Raji (cell line): Measurements from ENCODE around the gene PBX4.

Experiments
- POLR2A ChIP-seq: IDR thresholded peaks from 2 replicates; pipeline ENCODE4 v1.6.1; 2011; ENCODE audit warnings: low read depth, low read length, control low read depth; ENCODE audit not compliant: insufficient read depth

The PBX4 gene

DNA sequence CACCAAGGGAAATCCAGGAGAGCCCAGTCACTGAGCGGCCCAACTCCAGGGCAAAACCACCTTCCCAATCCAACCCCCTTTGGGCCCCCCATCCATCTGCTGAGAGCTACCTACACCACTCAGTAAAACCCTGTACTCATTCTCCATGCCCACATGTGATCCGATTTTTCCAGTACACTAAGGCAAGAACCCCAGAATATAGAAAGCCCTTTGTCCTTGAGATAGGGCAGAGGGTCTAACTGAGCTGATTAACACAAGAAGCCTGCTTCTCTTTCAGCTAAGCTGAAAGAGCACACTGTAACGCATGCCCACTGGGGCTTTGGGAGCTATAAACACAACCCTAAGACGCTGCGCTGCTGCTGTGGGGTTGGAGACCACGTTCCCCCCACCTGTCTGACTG, 36.0 kb downstream of the PBX4 start:
- no peak for TF ChIP-seq POLR2A

- no peak for TF ChIP-seq POLR2A
Measured at GRCh38 chr19:19581391-19581790, 37.1 kb downstream of the PBX4 start.

- TF ChIP-seq POLR2A: no peak
Measured at GRCh38 chr19:19580418-19580817, 38.1 kb downstream of the PBX4 start.

- TF ChIP-seq POLR2A: no peak
Measured at GRCh38 chr19:19579533-19580361, 38.7 kb downstream of the PBX4 start.

DNA sequence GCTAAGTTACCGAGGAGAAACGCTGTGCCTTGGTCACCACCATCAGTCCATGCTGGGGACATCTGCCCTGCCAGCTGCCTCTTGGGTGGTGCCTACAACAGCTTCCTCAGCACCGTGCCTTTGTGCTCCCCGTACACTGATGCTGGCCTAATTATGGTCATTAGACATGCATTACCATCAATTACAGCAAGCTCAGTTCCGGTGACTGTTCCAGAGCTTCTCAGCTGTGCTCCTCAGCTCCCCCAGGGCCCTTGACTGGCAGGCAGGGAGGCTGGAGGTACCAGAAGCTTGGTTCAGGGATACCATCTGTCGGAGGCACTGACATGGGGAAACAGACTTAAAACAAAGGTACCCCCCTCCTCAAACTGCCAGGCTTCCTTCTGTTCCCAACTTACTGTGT, 40.2 kb downstream of the PBX4 start:
- TF ChIP-seq POLR2A: no peak

DNA sequence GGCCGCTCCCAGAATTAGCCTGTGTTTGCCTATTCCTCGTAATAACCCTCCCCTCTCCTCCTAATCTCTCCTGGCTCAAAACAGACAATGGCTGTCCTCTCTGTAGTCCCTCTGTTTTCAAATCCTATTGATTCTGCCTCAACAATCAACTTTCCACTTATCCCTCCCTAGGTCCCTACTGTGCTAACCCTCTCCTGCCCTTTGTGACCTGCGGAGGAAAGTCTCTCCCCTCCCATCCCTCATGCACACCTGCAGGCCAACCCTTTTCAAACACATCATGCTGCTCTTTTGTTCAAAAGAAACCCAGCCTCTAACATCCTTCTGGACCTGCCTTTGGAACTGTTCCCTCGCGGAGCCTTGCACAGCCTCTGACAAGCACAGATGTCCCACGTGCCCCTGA, 43.1 kb downstream of the PBX4 start:
- no peak for TF ChIP-seq POLR2A

- no peak for TF ChIP-seq POLR2A
Measured at GRCh38 chr19:19571071-19571786, 47.3 kb downstream of the PBX4 start.

DNA sequence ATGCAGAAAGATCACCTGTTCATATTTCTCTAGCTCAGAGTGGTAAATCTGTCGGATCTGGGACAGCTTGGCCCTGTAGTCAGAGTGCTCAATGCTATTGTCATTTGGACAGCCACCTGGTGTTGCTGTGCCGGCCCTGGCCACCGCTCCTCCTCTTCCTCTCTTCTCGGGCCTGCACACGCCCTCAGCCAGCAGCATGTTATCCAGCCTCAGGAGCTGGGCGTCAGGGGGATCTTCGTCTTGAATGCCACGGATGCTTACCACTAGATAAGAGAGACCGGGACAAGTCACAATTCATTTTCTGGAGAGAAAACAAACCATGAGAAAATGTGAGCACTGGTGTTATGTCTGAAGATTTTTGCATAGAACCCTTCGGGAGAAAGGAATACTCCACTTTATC, 47.9 kb downstream of the PBX4 start:
- no peak for TF ChIP-seq POLR2A

GRCh38 chr19:19568802-19569756, 49.4 kb downstream of the PBX4 start:
- no peak for TF ChIP-seq POLR2A

DNA sequence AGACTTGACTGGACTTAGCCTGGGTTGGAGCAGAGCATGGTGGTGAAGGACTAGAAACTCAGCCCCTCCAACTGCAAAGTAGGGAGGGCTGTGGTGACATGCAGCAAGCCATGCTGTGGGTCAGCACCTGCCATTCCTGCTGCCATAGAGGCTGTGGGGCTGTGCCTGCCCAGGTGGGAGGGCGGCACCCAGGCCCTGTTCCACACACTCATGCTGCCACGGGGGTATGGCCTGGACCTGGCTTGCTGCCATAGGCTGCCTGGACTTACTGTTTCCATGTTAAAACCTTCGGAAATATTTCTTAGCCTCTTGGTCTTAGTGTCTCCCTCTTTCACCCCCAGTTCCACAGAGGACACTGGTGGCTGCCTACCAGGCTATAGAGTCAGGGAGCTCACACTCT, 51.1 kb downstream of the PBX4 start:
- no peak for TF ChIP-seq POLR2A

- TF ChIP-seq POLR2A: no peak
Measured at GRCh38 chr19:19566306-19566705, 52.2 kb downstream of the PBX4 start.

DNA sequence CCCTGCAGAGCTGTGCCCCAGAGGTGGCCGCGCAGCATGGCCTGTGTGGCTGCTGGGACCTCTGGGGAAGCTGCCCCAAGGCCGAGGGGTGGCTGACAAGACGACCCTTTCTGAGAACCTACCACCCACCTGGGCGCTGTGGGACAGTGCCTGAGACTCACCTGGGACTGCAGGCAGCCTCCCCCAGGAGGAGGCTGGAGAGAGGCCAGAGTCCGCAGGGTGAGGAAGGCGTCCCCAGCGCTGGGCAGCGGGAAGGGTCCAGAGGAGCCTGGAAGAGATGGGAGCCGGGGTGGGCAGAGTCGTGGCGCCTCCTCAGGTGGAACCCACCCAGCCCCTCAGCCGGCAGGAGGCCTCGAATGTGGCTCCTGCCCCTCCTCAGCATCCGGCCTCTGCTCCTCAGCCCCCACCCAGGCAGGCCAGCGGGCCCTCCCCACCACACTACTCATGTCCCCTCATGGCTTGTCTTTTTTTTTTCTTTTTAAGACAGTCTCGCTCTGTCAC, 55.1 kb downstream of the PBX4 start:
- TF ChIP-seq POLR2A: no peak

- no peak for TF ChIP-seq POLR2A
Measured at GRCh38 chr19:19562665-19563347, 55.7 kb downstream of the PBX4 start.

DNA sequence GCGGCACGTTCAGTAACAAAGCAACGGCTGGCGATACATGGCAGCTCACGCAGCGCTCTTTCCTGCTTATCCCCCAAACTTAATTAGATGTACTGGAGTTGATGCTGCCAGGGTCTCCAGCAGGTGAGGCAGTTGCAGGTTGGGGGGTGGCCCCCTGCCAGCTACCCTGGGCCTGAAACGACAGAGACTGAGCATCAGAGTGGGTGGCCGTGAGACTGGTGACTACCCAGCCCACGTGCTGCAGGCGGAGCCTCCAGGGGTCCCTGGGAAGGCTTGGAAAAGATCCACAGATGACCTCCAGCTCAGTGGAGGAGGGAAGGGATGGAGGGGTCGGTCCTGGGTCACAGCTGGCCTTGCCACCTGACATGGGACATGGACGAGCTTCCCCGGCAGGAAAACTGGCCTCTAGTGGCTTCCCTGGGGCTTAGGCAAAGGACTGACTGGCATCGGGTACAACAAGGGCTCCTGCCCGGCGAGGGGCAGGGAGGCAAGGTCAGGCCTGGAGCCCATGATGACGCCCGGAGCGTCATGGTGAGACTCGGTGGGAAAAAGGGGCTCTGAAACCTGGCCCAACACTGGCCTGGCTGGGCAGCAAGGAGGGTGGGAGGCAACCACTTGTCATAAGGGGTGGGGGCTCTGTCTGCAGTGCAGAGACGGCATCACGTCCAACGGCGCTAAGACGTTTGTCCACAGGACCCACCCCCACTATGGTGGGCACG, 56.4 kb downstream of the PBX4 start:
- no peak for TF ChIP-seq POLR2A
